Body of pancreas (tissue), 4 donors: ENCODE measurements around the gene KRT28. TPM values are rescaled to one million over a fixed set of nuclear protein-coding genes. Genes with fewer than 3 reads are reported as not detected.
"Not testable (repeated sequence)": the region's sequence is repeated elsewhere in the genome, so short reads cannot be mapped to it uniquely, and the experiment has no call there.

ENCODE experiments used
- ATAC-seq: fragments of 150-250 bp; one replicate; pipeline ENCODE4 v1.9.1; 2016
- DNase-seq, 4 donors: peaks; one replicate each; pipeline ENCODE4 v3.0.0-alpha.2; 2019
- H3K27ac ChIP-seq, 4 donors: fragments of 200-600 bp; sonication (generic); 1 replicate in 3 of 4; 2 replicates in 1 of 4; pipeline versions ENCODE4 v1.5.1 to v1.6.1; 2016 to 2019; ENCODE audit warnings: mild to moderate bottlenecking in 1 of 4, mixed read lengths in 1 of 4, moderate library complexity in 1 of 4
- H3K27me3 ChIP-seq, 2 donors: fragments of 200-600 bp; sonication (generic); one replicate each; pipeline ENCODE4 v1.6.0; 2016; ENCODE audit warnings: mild to moderate bottlenecking in 1 of 2
- H3K36me3 ChIP-seq, 2 donors: fragments of 200-600 bp; sonication (generic); replicated peaks in 1 of 2; 2 replicates each; pipeline ENCODE4 v1.5.1; 2016; ENCODE audit warnings: low read depth in 2 of 2; ENCODE audit not compliant: insufficient read depth in 1 of 2
- H3K4me1 ChIP-seq: fragments of 200-600 bp; sonication (generic); one replicate; pipeline ENCODE4 v1.6.0; 2016
- H3K4me3 ChIP-seq, 2 donors: fragments of 200-600 bp; sonication (generic); 1 replicate in 1 of 2; 2 replicates in 1 of 2; pipeline ENCODE4 v1.5.1; 2016 to 2019
- H3K9me3 ChIP-seq, 3 donors: fragments of 200-600 bp; sonication (generic); 1 replicate in 2 of 3; 2 replicates in 1 of 3; pipeline ENCODE4 v1.5.1; 2016
- POLR2A ChIP-seq, 3 donors: fragments of 450-650 bp; IDR thresholded peaks; one replicate each; pipeline ENCODE4 v1.6.1; 2016; ENCODE audit warnings: antibody characterized with exemption in 3 of 3, mild to moderate bottlenecking in 2 of 3
- WGBS, 2 donors: methylation state at CpG; one replicate each; pipeline ENCODE4 v1.1.5; 2017; 5-methylcytosine and 5-hydroxymethylcytosine counted together
- intact Hi-C: fragments of 100-400 bp; cut with DNase I; formaldehyde crosslinking; loops from one replicate; pipeline ENCODE4 v1.15.1; 2023
- total RNA-seq, 2 donors: library from RNA; depleted of rRNA; stranded (reverse); fragments of >200 nt; gene quantifications; one replicate each; pipeline ENCODE4 v1.1.0, GENCODE V29; 2016
- TF ChIP-seq, protein P1 (sequence below), 7 experiments: fragments of 450-650 bp in 4 of 7; fragments of 200-600 bp in 3 of 7; sonication (generic) in 3 of 7; IDR thresholded peaks; one replicate each; pipeline ENCODE4 v1.5.1; 2016 to 2019; ENCODE audit warnings: antibody characterized with exemption in 7 of 7

The KRT28 gene
- total RNA-seq, 2 donors from 2014 or later: not detected

DNA sequence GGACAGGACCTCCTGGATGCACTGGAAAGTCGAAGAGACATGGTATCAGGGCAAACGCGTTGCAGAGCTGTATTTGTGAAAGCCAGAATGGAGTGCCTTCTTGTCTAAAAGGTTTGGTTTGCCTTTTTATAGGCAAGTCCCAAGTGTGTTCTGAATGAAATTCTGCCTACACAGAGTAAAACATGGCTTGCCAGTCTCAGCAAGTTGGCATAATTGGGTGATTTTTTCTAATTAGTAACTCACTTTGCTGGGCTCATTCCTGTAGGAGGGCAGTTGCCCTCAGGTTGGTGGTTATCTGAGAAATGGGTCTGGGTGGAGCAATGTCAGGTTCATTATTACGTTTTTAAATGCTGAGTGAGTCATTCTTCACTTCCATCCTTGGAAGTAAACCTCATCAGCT is 44.5 kb downstream of the KRT28 start, which contains the start of gene KRT25:
Gene KRT25 (minus strand): TSS at position 101 of the 400 bp plus-strand sequence. CDS start 60 bp downstream, at position 41.
- no peaks in the 10 kb centered on the region for H3K27me3 ChIP-seq
- H3K27ac ChIP-seq: no peak within 1 kb of the TSS
- intact Hi-C loops: no loop called here
- ATAC-seq (no peak), DNase-seq (no peak)
- H3K9me3 ChIP-seq: peaks cover 0 to 4% (median 0%) of the 10 kb centered on the region in 3 donors
- 47 to 63% methylated on average over 4 of the region's 4 CpGs for WGBS, 2 donors
- TF ChIP-seq, protein P1, sequence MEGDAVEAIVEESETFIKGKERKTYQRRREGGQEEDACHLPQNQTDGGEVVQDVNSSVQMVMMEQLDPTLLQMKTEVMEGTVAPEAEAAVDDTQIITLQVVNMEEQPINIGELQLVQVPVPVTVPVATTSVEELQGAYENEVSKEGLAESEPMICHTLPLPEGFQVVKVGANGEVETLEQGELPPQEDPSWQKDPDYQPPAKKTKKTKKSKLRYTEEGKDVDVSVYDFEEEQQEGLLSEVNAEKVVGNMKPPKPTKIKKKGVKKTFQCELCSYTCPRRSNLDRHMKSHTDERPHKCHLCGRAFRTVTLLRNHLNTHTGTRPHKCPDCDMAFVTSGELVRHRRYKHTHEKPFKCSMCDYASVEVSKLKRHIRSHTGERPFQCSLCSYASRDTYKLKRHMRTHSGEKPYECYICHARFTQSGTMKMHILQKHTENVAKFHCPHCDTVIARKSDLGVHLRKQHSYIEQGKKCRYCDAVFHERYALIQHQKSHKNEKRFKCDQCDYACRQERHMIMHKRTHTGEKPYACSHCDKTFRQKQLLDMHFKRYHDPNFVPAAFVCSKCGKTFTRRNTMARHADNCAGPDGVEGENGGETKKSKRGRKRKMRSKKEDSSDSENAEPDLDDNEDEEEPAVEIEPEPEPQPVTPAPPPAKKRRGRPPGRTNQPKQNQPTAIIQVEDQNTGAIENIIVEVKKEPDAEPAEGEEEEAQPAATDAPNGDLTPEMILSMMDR (IDR thresholded peaks at IDR 0.05): no peak
- TF ChIP-seq POLR2A (IDR thresholded peaks at IDR 0.05): no peak
- H3K36me3 ChIP-seq: no peaks in the 10 kb centered on the region
- H3K4me3 ChIP-seq: no peak within 1 kb of the TSS
- H3K4me1 ChIP-seq: no peaks in the 10 kb centered on the region

DNA sequence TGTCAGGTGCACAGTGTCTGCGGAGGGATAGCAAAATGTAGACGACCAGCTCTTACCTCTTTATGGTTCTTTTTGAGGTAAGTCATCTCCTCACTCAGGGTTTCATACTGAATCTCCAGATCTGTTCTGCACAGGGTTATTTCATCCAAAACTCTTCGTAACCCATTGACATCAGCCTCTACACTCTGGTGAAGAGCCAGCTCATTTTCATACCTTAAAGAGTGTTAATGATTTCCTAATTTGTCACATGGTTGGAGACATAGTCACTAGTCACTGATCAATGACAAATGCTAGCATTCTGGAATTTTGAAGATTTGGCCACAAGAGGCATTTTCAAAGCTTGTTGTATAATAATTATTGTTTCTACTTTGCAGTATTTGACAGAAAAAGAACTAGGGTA is 46.0 kb downstream of the KRT28 start:
- no peak overlapping the region for H3K4me3 ChIP-seq
- no peak for DNase-seq
- no peaks in the 10 kb centered on the region for H3K27me3 ChIP-seq
- intact Hi-C loops: no loop called here
- H3K27ac ChIP-seq: no peak overlapping the region
- no peak for ATAC-seq
- H3K9me3 ChIP-seq: no peaks in the 10 kb centered on the region
- TF ChIP-seq, protein P1 (IDR thresholded peaks at IDR 0.05): no peak
- TF ChIP-seq POLR2A (IDR thresholded peaks at IDR 0.05): no peak
- 63 to 66% methylated on average over 3 of the region's 3 CpGs for WGBS, 2 donors
- H3K36me3 ChIP-seq: no peaks in the 10 kb centered on the region
- H3K4me1 ChIP-seq: no peaks in the 10 kb centered on the region

DNA sequence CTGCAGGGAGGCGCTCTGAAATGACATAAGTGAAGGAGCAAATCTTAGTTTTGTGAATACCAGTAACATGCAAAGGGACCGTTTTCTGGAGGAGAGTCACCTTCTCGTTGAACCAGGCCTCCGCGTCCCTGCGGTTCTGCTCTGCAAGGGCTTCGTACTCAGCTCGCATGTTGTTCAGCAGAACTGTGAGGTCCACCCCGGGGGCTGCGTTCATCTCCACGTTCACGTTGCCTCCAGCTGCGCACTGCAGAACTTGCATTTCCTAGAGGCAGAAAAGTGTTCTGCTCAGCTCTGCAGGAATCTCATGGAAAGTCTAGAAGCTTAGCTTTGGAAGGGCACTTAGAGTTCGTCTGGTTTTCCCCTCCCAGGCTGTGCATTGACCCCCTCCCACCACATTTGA is 48.7 kb downstream of the KRT28 start:
- no peak for TF ChIP-seq POLR2A (IDR thresholded peaks at IDR 0.05)
- TF ChIP-seq, protein P1 (IDR thresholded peaks at IDR 0.05): no peak
- no peaks in the 10 kb centered on the region for H3K9me3 ChIP-seq
- no peak overlapping the region for H3K4me3 ChIP-seq
- H3K27me3 ChIP-seq: peaks cover 0 to 3% of the 10 kb centered on the region in 2 donors
- H3K36me3 ChIP-seq: no peaks in the 10 kb centered on the region
- H3K4me1 ChIP-seq: no peaks in the 10 kb centered on the region
- intact Hi-C loops: no loop called here
- WGBS, 2 donors: 52 to 71% methylated on average over 2 to 14 of the region's 14 CpGs
- DNase-seq: no peak
- H3K27ac ChIP-seq: no peak overlapping the region
- no peak for ATAC-seq

DNA sequence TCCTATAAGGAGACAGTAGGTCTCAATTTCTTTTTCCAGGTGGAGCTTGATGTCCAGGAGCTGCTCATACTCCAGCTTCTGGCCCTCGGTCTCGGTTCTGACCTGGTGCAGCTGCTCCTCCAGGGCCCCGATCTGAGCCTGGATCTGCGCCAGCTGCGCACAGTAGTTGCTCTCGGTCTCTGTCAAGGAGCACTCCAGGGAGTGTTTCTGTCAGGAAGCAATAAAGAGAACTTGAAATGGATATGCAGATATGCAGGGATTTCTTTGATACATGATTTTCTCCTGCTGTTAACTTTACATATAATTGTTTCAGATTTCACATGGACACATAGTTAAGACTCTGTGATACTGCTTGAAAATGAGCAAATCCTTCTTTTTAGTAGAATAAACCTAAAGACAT is 49.4 kb downstream of the KRT28 start:
- TF ChIP-seq, protein P1 (IDR thresholded peaks at IDR 0.05): no peak
- no peak for TF ChIP-seq POLR2A (IDR thresholded peaks at IDR 0.05)
- ATAC-seq (no peak), DNase-seq (no peak)
- peaks cover 0 to 3% of the 10 kb centered on the region in 2 donors for H3K27me3 ChIP-seq
- intact Hi-C loops: no loop called here
- no peaks in the 10 kb centered on the region for H3K4me1 ChIP-seq
- no peaks in the 10 kb centered on the region for H3K9me3 ChIP-seq
- no peak overlapping the region for H3K27ac ChIP-seq
- no peaks in the 10 kb centered on the region for H3K36me3 ChIP-seq
- 71 to 78% methylated on average over 6 of the region's 6 CpGs for WGBS, 2 donors
- H3K4me3 ChIP-seq: no peak overlapping the region

DNA sequence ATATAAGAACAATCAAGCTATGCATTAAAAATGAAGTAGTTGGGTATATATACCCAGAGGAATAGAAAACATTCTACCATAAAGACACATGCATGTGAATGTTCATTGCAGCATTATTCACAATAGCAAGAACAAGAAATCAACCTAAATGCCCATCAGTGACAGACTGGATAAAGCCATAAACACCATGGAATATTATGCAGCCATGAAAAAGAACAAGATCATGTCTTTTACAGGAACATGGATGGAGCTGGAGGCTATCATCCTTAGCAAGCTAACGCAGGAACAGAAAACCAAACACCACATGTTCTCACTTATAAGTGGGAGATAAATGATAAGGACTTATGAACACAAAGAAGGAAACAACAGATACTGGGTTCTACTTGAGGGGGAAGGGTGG is 51.1 kb downstream of the KRT28 start:
- H3K9me3 ChIP-seq, H3K27ac ChIP-seq, H3K4me1 ChIP-seq, ATAC-seq, intact Hi-C loops, DNase-seq, H3K4me3 ChIP-seq, H3K27me3 ChIP-seq, H3K36me3 ChIP-seq: not testable (repeated sequence)
- 47 to 58% methylated on average over 1 of the region's 1 CpG for WGBS, 2 donors

Other genes with a start within 250 kb of the KRT28 start
- under 1 TPM in 1 of 2 donors, not detected in 1; 0.26 TPM for gene CCR7, start 234.5 kb downstream of the KRT28 start, total RNA-seq
- gene SMARCE1, start 152.1 kb downstream of the KRT28 start, total RNA-seq: 10 to 100 TPM; 48.0 to 50.8 TPM
- gene KRT222, start 134.8 kb downstream of the KRT28 start, total RNA-seq: 1 to 10 TPM in 1 of 2 donors, under 1 TPM in 1; 0.66 to 1.6 TPM
- not detected for gene KRT24, start 96.2 kb downstream of the KRT28 start, total RNA-seq
- gene KRT25, start 44.6 kb downstream of the KRT28 start, total RNA-seq: not detected
- gene KRT26, start 27.8 kb downstream of the KRT28 start, total RNA-seq: not detected
- gene KRT27, start 17.4 kb downstream of the KRT28 start, total RNA-seq: not detected
- gene KRT10, start 22.7 kb upstream of the KRT28 start, total RNA-seq: 1 to 10 TPM; 3.3 to 8.0 TPM
- not detected for gene KRT12, start 67.3 kb upstream of the KRT28 start, total RNA-seq
- gene KRT20, start 85.3 kb upstream of the KRT28 start, total RNA-seq: not detected
- 1 to 10 TPM; 2.3 to 9.6 TPM for gene KRT23, start 137.7 kb upstream of the KRT28 start, total RNA-seq
- gene KRT39, start 167.0 kb upstream of the KRT28 start, total RNA-seq: not detected
- gene KRT40, start 184.4 kb upstream of the KRT28 start, total RNA-seq: 1 to 10 TPM in 1 of 2 donors, not detected in 1; 1.6 TPM
- gene KRTAP3-3, start 194.2 kb upstream of the KRT28 start, total RNA-seq: not detected
- not detected for gene KRTAP3-2, start 199.9 kb upstream of the KRT28 start, total RNA-seq
- gene KRTAP3-1, start 209.2 kb upstream of the KRT28 start, total RNA-seq: not detected
- gene KRTAP1-5, start 227.2 kb upstream of the KRT28 start, total RNA-seq: not detected
- gene KRTAP1-4, start 230.2 kb upstream of the KRT28 start, total RNA-seq: not detected
- not detected for gene KRTAP1-3, start 234.9 kb upstream of the KRT28 start, total RNA-seq
- gene KRTAP1-1, start 241.5 kb upstream of the KRT28 start, total RNA-seq: not detected
- not detected for gene KRTAP2-1, start 247.4 kb upstream of the KRT28 start, total RNA-seq